Stimulated activated CD8-positive, alpha-beta memory T cell treated with anti-CD3 and anti-CD28 coated beads, Interleukin-4, amount 100 ng/mL, for 4 hours (primary cell): ENCODE measurements around the gene ADH6.
"Not testable (repeated sequence)": the region's sequence is repeated elsewhere in the genome, so short reads cannot be mapped to it uniquely, and the experiment has no call there.

Experiments used
- DNase-seq, 2 donors: peaks; one replicate each; pipeline ENCODE4 v3.0.0-alpha.2; 2020; ENCODE audit warnings: low read depth in 2 of 2, low spot score in 1 of 2

The ADH6 gene

DNA sequence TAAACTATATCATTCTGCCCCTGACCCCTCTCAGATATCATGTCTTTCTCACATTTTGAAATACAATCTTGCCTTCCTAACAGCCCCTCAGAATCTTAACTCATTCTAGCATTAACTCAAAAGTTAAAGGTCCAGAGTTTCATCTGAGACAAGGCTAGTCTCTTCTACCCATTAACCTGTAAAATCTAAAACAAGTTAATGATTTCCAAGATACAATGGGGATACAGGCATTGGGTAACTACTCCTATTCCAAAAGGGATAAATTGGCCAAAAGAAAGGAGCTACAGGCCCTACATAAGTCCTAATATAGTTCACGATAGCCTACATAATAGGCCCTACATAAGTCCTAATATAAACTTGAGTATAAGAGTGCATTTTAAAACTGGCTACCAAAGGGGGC lies 18.9 kb downstream of the ADH6 start:
- no peak for DNase-seq

- no peak for DNase-seq
Observed at GRCh38 chr4:99190336-99190735, 28.7 kb downstream of the ADH6 start.

DNA sequence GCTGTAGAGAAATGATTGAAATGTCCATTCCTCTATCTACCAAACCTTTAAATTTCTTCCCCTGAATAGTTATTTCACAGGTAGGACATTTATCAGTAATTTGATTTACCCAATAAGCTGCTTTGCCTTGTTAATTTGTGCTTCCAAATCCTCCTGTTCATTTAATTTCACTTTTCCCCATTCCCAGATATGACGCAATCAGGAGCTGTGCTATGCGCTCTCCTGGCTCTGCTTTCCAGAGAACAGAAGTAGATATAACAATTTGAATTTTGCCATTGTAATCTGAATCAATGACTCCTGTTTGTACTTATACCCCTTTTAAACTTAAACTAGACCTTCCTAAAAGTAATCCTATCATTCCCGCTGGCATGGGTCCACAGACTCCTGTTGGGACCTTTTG lies 29.1 kb downstream of the ADH6 start:
- not testable (repeated sequence) for DNase-seq

- no peak for DNase-seq
Observed at GRCh38 chr4:99186029-99186428, 33.0 kb downstream of the ADH6 start.

DNA sequence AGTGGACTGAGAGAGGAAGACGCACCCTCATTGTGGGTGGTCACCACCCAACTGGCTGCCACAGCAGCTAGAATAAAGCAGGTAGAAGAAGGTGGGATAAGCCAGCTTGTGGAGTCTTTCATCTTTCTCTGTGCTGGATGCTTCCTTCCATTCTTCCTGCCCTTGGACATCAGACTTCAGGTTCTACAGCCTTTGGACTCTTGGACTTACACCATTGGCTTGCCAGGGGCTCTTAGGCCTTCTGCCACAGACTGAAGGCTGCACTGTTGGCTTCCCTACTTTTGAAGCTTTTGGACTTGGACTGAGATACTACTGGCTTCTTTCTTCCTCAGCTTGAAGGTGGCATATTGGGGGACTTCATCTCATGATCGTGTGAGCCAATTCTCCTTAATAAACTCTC lies 33.5 kb downstream of the ADH6 start:
- no peak for DNase-seq

DNA sequence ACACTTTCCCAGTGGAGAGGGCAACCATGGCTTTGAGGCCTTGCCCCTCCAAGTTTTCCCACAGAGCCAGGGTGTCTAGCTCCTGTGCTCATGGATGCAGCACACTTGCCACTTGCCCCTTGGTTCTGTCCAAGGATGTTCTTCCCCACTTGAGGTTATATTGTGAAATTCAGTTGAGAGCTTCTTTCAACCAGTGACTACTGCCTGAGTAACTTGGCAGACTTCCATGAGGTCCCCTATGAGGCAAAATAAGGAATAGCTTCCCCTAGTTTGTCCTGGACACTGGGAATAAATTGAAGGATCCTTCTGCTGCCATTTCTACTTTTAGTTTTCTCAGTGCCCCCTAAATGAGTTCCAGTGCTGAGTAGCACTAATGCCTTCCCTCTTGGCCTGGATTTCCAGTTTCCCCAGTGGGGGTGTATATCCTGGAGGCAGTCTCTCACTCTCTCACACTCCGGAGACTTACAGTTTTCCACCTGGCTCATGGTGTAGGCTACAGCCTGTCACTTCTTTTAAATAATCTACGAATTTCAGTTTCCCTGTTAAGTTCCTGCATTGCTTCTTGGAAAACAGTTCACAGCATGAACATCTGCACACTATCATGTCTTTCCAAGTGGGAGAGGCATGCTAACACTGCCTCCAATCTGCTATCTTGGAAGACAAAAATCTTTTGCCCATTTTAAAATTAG lies 38.5 kb downstream of the ADH6 start:
- DNase-seq, result no peak

DNA sequence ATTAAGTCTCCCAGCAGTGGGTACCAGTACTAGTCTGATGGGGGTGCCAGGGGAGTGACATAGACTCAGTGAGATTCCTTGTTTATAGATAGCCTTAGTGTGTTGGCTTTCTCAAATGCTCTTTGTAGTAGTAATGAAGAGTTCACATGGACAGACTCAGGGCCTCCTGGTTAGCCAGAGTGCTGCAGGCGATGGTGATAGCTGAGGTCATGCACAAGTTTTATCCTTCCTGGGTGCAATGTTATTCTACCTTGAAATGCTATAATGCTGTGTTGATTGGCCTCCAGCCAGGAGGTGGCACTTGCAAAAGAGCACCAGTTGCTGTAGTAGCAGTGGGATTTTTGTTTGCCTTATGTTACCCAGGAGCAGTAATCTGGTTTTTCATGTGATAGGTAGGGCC lies 39.4 kb downstream of the ADH6 start:
- no peak for DNase-seq

GRCh38 chr4:99179178-99179577 lies 39.9 kb downstream of the ADH6 start:
- no peak for DNase-seq

GRCh38 chr4:99166544-99166943 lies 52.5 kb downstream of the ADH6 start:
- DNase-seq, result no peak

DNA sequence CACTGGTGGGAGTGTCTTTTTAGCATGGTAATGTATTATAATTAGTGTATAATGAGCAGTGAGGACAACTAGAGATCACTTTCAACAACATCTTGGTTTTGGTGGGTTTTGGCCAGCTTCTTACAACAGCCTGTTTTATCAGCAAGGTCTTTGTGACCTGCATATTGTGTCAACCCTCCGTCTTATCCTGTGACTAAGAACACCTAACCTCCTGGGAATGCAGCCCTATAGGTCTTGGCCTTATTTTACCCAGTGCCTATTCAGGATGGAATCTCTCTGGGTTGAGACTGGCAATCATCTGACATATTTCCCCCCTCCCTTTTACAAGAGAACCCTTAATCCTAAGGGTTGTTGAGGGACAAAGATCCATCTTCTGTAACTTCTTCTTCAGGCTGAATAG lies 53.1 kb downstream of the ADH6 start:
- DNase-seq, result no peak

DNA sequence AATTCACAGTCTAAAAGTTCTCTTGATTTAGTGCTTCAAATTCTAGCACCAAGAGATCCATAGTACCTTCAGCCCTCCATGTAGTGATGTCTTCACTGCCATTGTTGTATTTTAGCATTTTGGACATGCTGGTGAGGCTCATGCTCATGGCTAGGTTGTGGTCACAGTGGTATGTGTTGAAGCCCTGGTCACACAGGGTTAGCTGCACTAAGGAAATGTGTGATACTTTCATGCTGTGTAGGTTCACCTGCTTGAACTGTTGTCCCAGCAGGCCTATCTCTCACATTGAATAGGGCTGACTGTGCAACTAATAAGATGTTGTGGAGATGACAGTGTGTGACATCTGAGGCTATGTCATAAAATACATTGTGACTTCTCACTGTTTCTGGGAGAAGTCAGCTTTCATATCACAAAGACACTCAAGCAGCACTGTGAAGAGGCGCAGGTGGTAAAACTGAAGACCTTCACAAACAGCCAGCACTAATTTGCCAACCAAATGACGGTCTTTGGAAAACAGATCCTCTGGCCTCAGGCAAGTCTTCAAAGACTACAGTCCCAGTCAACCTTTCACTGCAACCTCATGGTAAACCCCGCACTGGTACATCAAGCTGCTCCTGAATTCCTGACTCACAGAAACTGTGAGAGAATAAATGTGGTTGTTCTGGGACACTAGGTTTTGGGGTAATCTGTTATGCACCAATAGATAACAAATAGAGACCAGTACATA lies 57.5 kb downstream of the ADH6 start:
- no peak for DNase-seq

DNA sequence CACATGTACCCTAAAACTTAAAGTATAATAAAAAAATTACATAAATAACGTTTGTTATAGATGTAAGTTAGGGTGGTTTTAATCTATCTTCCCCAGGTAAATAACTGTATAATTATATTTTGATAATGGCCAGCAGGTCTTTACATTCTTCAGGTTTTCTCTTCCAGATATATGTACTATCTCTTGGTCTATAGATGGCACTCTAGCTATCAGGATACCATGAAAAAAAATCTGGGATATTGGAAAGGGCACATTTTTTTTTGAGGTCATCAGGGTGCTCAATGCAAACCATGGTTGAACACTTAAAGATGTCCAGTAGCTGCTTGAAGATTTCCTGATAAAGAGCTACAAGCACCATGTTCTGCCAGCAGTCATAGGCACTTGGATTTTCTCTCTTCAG lies 59.3 kb downstream of the ADH6 start:
- DNase-seq, result no peak

DNA sequence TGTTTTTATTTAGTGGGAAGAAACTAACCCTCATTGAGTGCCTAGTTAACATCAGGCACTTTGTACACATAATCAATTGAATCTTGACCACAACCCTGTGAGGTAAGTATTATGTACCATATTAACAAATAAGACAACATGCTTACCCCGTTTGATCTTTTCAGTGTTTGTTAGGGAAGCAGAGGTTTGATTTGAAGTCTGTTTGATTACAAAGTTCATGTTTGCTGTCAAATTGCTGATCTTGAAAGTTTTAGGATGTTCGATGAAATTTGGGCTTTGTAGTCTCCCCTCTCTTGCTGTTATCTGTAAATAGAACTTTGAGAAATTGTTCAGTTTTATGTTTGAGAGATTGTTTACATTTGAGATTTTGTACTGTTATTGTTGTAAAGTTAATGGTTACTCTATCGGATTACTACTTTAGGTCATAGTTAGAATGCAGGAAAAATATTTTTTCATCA lies 61.5 kb downstream of the ADH6 start:
- no peak for DNase-seq

DNA sequence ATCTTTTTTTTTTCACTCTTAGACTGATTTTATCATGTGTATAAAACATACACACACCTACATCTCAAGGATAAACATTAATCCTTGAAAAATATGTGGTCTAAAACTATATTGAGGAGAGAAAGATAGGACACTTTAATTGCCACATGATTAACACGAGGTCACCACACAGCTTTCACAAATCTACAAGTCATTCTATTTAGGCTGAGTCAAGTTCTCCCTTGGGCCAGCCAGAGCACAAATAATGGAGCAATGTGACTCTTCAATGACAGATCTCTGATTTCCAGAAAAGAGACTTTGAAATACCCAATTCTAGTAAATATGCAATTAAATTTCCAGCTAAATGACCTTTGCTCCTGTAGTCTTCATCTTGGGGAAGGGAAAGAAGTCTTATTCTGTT lies 62.1 kb downstream of the ADH6 start:
- DNase-seq, result no peak

DNA sequence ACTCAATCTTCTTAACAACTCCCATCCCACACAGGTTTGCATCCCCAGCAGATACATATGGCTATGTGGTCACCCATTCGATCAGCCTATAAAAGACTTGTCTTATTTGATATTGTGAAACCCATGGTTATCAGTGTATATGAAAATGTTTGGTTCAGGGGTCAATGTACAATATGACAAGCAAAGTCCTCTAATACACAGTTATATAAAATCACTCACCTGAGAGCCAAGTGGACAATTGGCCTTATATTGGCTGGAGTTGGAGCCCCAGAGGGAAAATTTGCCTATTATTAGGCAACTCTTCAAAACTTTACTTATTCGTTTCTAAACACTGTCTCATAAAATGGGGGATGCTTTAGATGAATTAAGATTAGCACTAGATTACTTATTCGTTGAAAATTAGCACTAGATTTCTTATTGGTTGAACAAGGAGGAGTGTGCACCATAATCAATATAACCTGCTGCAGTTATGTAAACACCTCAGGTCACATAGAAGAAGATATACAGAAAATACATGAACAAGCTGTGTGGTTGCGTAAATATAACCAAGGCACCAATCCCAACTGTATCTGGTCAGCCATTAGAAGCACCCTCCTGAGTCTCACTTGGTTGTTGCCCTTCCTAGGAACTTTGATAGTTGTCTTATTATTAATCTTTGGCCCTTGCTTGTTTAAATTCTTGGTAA lies 64.2 kb downstream of the ADH6 start:
- DNase-seq, result no peak
